BE2C (cell line): Measurements from ENCODE around the gene USF1.
"Not testable (repeated sequence)": the region's sequence is repeated elsewhere in the genome, so short reads cannot be mapped to it uniquely, and the experiment has no call there.

Experiments
- DNase-seq: peaks from one replicate; pipeline ENCODE4 v3.0.0-alpha.2; 2020
- H3K27me3 ChIP-seq: fragments of 250-450 bp; sonication (Bioruptor Pico); 2 replicates; pipeline ENCODE4 v1.5.1; 2020; ENCODE audit warnings: mild to moderate bottlenecking
- H3K36me3 ChIP-seq: fragments of 250-450 bp; sonication (Bioruptor Pico); 2 replicates; pipeline ENCODE4 v1.5.1; 2020; ENCODE audit warnings: mild to moderate bottlenecking
- H3K4me1 ChIP-seq: fragments of 250-450 bp; sonication (Bioruptor Pico); 2 replicates; pipeline ENCODE4 v1.5.1; 2020
- H3K4me3 ChIP-seq: 2 replicates; pipeline ENCODE4 v1.5.1; 2011; ENCODE audit warnings: low read depth, low read length
- H3K9me3 ChIP-seq: fragments of 250-450 bp; sonication (Bioruptor Pico); 2 replicates; pipeline ENCODE4 v1.5.1; 2020
- CTCF ChIP-seq: IDR thresholded peaks from 2 replicates; pipeline ENCODE4 v1.5.1; 2012; ENCODE audit warnings: mild to moderate bottlenecking, low read depth, low read length

Gene USF1

GRCh38 chr1:161019751-161020495 lies 25.9 kb downstream of the USF1 start:
- Histone ChIP-seq H3K4me1 (no peaks in the 10 kb centered on the region), H3K9me3 (no peaks in the 10 kb centered on the region), H3K36me3 (no peaks in the 10 kb centered on the region), H3K4me3 (no peak overlapping the region), H3K27me3 (peaks cover 41% of the 10 kb centered on the region)
- DNase-seq = no peak
- TF ChIP-seq CTCF = no peak

GRCh38 chr1:161019111-161019660 lies 26.6 kb downstream of the USF1 start:
- DNase-seq, H3K4me3 ChIP-seq: not testable (repeated sequence)

GRCh38 chr1:161018631-161018930 lies 27.2 kb downstream of the USF1 start:
- H3K4me3 ChIP-seq = no peak overlapping the region
- H3K27me3 ChIP-seq = peaks cover 41% of the 10 kb centered on the region
- no peaks in the 10 kb centered on the region for H3K4me1 ChIP-seq
- no peaks in the 10 kb centered on the region for H3K9me3 ChIP-seq
- TF ChIP-seq CTCF = no peak
- DNase-seq = no peak
- H3K36me3 ChIP-seq = no peaks in the 10 kb centered on the region

More at GRCh38 chr1:161019111-161019660, 26.6 kb downstream of the USF1 start:
- not testable (repeated sequence) for H3K36me3 ChIP-seq, H3K9me3 ChIP-seq, H3K4me1 ChIP-seq
- peaks cover 41% of the 10 kb centered on the region for H3K27me3 ChIP-seq

- Histone ChIP-seq H3K27me3 (peaks cover 41% of the 10 kb centered on the region), H3K9me3 (no peaks in the 10 kb centered on the region), H3K36me3 (no peaks in the 10 kb centered on the region), H3K4me1 (no peaks in the 10 kb centered on the region), H3K4me3 (no peak overlapping the region)
- TF ChIP-seq CTCF = no peak
- DNase-seq = no peak
Observed at GRCh38 chr1:161017756-161018630, 27.8 kb downstream of the USF1 start.

GRCh38 chr1:161017181-161017580 lies 28.6 kb downstream of the USF1 start:
- H3K36me3 ChIP-seq, H3K4me1 ChIP-seq, H3K9me3 ChIP-seq, H3K4me3 ChIP-seq, DNase-seq: not testable (repeated sequence)
- H3K27me3 ChIP-seq = peaks cover 38% of the 10 kb centered on the region

GRCh38 chr1:161016683-161017082 lies 29.1 kb downstream of the USF1 start:
- peaks cover 33% of the 10 kb centered on the region for H3K27me3 ChIP-seq
- not testable (repeated sequence) for H3K36me3 ChIP-seq, H3K4me1 ChIP-seq, DNase-seq, H3K9me3 ChIP-seq, H3K4me3 ChIP-seq

- Histone ChIP-seq H3K9me3 (no peaks in the 10 kb centered on the region), H3K4me1 (no peaks in the 10 kb centered on the region), H3K4me3 (no peak overlapping the region), H3K27me3 (peaks cover 2% of the 10 kb centered on the region; the same call in 1 of the 2 replicates), H3K36me3 (no peaks in the 10 kb centered on the region)
- no peak for TF ChIP-seq CTCF
- DNase-seq = no peak
Observed at GRCh38 chr1:161013488-161014230, 32.1 kb downstream of the USF1 start.
